ENCODE data around the gene SEPTIN5. TPM values are rescaled to one million over a fixed set of nuclear protein-coding genes. Genes with fewer than 3 reads are reported as not detected.

The SEPTIN5 gene
- polyA plus RNA-seq, 4 donors = 33.6 to 37.5 (median 34.6) TPM

DNA sequence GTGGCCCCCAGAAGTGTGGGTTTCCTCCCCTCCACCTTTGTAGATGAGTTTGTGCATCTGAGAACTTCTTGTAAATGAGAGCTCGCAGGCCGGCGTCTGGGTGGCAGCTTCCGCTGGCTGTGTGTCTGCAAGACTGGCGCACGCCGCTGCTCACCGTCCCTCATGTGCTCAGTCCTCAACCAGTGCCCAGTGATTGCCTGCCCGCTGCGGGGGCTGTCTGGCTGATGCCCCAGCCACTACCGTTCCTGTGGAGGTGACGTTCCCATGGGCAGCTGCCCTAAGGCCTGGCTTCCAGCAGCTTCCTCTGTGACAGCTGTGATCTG lies 55.1 kb downstream of the SEPTIN5 start:
- DNase-seq (ENCODE audit: low read depth in 4 of 4, low spot score in 3 of 4) = no peak

DNA sequence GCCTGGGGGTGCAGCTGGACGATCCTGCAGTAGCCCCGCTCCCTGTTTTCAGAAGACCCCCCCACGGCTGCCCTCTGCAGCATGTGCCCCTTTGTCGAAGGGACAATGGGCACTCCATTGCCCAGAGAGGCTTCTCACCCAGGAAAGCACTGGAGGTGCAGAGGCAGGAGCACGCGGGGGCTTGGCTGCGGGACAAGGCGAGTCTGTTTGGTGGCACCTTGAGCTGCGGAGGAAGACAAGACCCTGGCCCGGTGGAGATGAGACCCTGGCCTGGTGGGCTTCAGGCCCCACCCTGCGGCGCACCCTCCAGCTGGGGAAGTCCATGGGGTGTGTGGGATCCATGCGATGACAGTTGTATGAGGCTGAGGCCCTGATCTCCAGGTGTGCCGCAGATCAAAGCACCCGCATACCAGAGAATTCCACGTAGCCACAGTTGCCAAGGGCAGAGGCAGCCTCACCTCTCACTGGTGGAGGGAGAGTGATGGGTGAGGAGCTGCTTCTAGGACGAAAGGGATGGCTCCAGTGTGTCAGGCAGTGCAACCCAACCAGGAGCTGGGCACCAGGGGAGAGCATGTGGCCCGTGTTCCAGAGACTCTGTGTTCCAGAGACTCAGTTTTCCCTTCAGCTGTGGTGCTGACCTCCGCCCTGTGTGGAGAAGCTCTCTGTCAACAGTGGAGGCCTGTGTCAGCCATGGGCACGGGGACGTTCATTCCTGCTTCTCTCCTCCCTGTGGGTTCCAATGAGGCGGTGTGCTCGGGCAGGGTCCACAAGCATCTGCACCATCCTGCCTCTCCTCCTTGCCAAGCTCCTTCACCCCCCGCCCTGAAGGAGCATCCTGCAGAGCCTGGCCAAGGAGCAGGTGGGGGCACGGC lies 56.3 kb downstream of the SEPTIN5 start:
- DNase-seq (ENCODE audit: low read depth in 4 of 4, low spot score in 3 of 4) = no peak

DNA sequence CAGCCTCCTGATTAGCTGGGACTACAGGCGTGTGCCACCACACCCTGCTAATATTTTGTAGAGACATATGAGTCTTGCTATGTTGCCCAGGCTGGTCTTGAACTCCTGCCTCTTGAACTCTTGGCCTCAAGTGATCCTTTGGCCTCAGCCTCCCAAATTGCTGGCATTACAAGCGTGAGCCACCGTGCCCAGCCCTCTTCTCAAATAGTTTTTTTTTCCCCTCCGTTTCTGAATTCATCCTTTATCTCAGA lies 58.0 kb downstream of the SEPTIN5 start:
- DNase-seq (ENCODE audit: low read depth in 4 of 4, low spot score in 3 of 4) = no peak

Other genes starting within 250 kb of the SEPTIN5 start
- gene UFD1, start 235.3 kb upstream of the SEPTIN5 start, polyA plus RNA-seq (ENCODE audit: insufficient read length in 4 of 4) = 10 to 100 TPM; 65.1 to 69.1 (median 67.0) TPM
- gene CDC45, start 234.6 kb upstream of the SEPTIN5 start, polyA plus RNA-seq (ENCODE audit: insufficient read length in 4 of 4) = 10 to 100 TPM; 14.7 to 21.1 (median 17.4) TPM
- 10 to 100 TPM; 24.1 to 51.9 (median 26.2) TPM for gene CLDN5, start 190.1 kb upstream of the SEPTIN5 start, polyA plus RNA-seq (ENCODE audit: insufficient read length in 4 of 4)
- 1 to 10 TPM; 4.1 to 5.9 (median 4.7) TPM for gene GP1BB, start 9.0 kb downstream of the SEPTIN5 start, polyA plus RNA-seq (ENCODE audit: insufficient read length in 4 of 4)
- under 1 TPM; 0.19 to 0.79 (median 0.30) TPM for gene TBX1, start 46.3 kb downstream of the SEPTIN5 start, polyA plus RNA-seq (ENCODE audit: insufficient read length in 4 of 4)
- gene GNB1L, start 140.4 kb downstream of the SEPTIN5 start, polyA plus RNA-seq (ENCODE audit: insufficient read length in 4 of 4) = 1 to 10 TPM; 3.2 to 7.9 (median 3.8) TPM
- 10 to 100 TPM; 19.4 to 23.8 (median 22.4) TPM for gene RTL10, start 140.4 kb downstream of the SEPTIN5 start, polyA plus RNA-seq (ENCODE audit: insufficient read length in 4 of 4)
- gene COMT, start 227.3 kb downstream of the SEPTIN5 start, polyA plus RNA-seq (ENCODE audit: insufficient read length in 4 of 4) = 100 to 1,000 TPM; 102 to 144 (median 105) TPM
- gene TXNRD2, start 227.3 kb downstream of the SEPTIN5 start, polyA plus RNA-seq (ENCODE audit: insufficient read length in 4 of 4) = 10 to 100 TPM; 23.3 to 28.0 (median 24.4) TPM

Data from right renal pelvis (tissue), 4 donors.